Neural cell (in vitro differentiated cells): Measurements from ENCODE around the gene ARHGEF1. TPM values are rescaled to one million over a fixed set of nuclear protein-coding genes. Genes with fewer than 3 reads are reported as not detected.
"Not testable (repeated sequence)": the region's sequence is repeated elsewhere in the genome, so short reads cannot be mapped to it uniquely, and the experiment has no call there.

Source experiments
- H2AFZ ChIP-seq: fragments of 200-600, 300-800 bp; sonication (generic), shearing (Covaris generic); 2 replicates; pipeline ENCODE4 v1.6.0; 2014; ENCODE audit warnings: low read depth, mild to moderate bottlenecking, antibody characterized with exemption, low read length, moderate library complexity
- H3F3A ChIP-seq: fragments of 200-600 bp; shearing (Covaris generic); 2 replicates; pipeline ENCODE4 v1.6.1; 2016; ENCODE audit warnings: mild to moderate bottlenecking, moderate library complexity, mixed read lengths, antibody characterized with exemption, low read length; ENCODE audit not compliant: insufficient read depth, poor library complexity, severe bottlenecking
- H3K27ac ChIP-seq: fragments of 200-600, 300-800 bp; sonication (generic), shearing (Covaris generic); 2 replicates; pipeline ENCODE4 v1.5.1; 2014; ENCODE audit warnings: mild to moderate bottlenecking, low read length, moderate library complexity
- H3K27me3 ChIP-seq: fragments of 300-800, 200-600 bp; sonication (generic), shearing (Covaris generic); 2 replicates; pipeline ENCODE4 v1.6.0; 2014; ENCODE audit warnings: mild to moderate bottlenecking, low read depth, low read length, moderate library complexity; ENCODE audit not compliant: insufficient read depth
- H3K36me3 ChIP-seq: fragments of 300-800, 200-600 bp; sonication (generic), shearing (Covaris generic); 2 replicates; pipeline ENCODE4 v1.5.1; 2014; ENCODE audit warnings: mild to moderate bottlenecking, antibody characterized with exemption, low read length, moderate library complexity; ENCODE audit not compliant: insufficient read depth
- H3K4me2 ChIP-seq: fragments of 300-800, 200-600 bp; sonication (generic), shearing (Covaris generic); 2 replicates; pipeline ENCODE4 v1.6.0; 2014; ENCODE audit warnings: mild to moderate bottlenecking, low read length
- H3K4me3 ChIP-seq: fragments of 300-800, 200-600 bp; sonication (generic), shearing (Covaris generic); 2 replicates; pipeline ENCODE4 v1.5.1; 2014; ENCODE audit warnings: mild to moderate bottlenecking, low read length, moderate library complexity
- H3K79me2 ChIP-seq: fragments of 200-600 bp; shearing (Covaris generic); replicated peaks from 2 replicates; pipeline ENCODE4 v1.6.0; 2014; ENCODE audit warnings: mild to moderate bottlenecking, low read length, moderate library complexity; ENCODE audit not compliant: insufficient read depth
- H3K9ac ChIP-seq: fragments of 300-800, 200-600 bp; sonication (generic), shearing (Covaris generic); 2 replicates; pipeline ENCODE4 v1.6.1; 2016; ENCODE audit warnings: mild to moderate bottlenecking, low read length, mixed read lengths
- H3K9me2 ChIP-seq: fragments of 200-600 bp; shearing (Covaris generic); 2 replicates; pipeline ENCODE4 v1.6.1; 2016; ENCODE audit warnings: mild to moderate bottlenecking, low read length, mixed read lengths; ENCODE audit not compliant: insufficient read depth
- H3K9me3 ChIP-seq: fragments of 200-600, 300-800 bp; sonication (generic), shearing (Covaris generic); 2 replicates; pipeline ENCODE4 v1.6.1; 2016; ENCODE audit warnings: mild to moderate bottlenecking, mixed run types, low read length, moderate library complexity, mixed read lengths
- H4K20me1 ChIP-seq: fragments of 200-600 bp; shearing (Covaris generic); 2 replicates; pipeline ENCODE4 v1.6.1; 2016; ENCODE audit warnings: mild to moderate bottlenecking, mixed run types; ENCODE audit not compliant: insufficient read depth
- CTCF ChIP-seq: fragments of 450-650 bp; IDR thresholded peaks from 2 replicates; pipeline ENCODE4 v1.5.1; 2014; ENCODE audit warnings: antibody characterized with exemption, mild to moderate bottlenecking, moderate library complexity; ENCODE audit not compliant: poor library complexity, severe bottlenecking
- EP300 ChIP-seq: fragments of 450-650 bp; conservative IDR thresholded peaks from 2 replicates; pipeline ENCODE4 v1.6.1; 2014; ENCODE audit warnings: antibody characterized with exemption, mild to moderate bottlenecking, moderate library complexity; ENCODE audit not compliant: poor library complexity, severe bottlenecking
- EZH2 ChIP-seq: fragments of 200-600, 300-800 bp; shearing (Covaris generic), sonication (generic); IDR thresholded peaks from 2 replicates; pipeline ENCODE4 v1.6.1; 2014; ENCODE audit warnings: antibody characterized with exemption, low read length, borderline replicate concordance, mild to moderate bottlenecking; ENCODE audit not compliant: insufficient read depth, poor library complexity, severe bottlenecking
- MXI1 ChIP-seq: fragments of 450-650 bp; conservative IDR thresholded peaks from 2 replicates; pipeline ENCODE4 v1.6.1; 2014; ENCODE audit warnings: antibody characterized with exemption, mild to moderate bottlenecking; ENCODE audit not compliant: poor library complexity, severe bottlenecking
- POLR2AphosphoS5 ChIP-seq: IDR thresholded peaks from 2 replicates; pipeline ENCODE4 v1.6.1; 2012
- RAD21 ChIP-seq: fragments of 450-650 bp; conservative IDR thresholded peaks from 2 replicates; pipeline ENCODE4 v1.6.1; 2014; ENCODE audit warnings: antibody characterized with exemption, mild to moderate bottlenecking, moderate library complexity
- REST ChIP-seq: IDR thresholded peaks from 2 replicates; pipeline ENCODE4 v1.6.1; 2012; ENCODE audit warnings: borderline replicate concordance
- SMC3 ChIP-seq: fragments of 450-650 bp; conservative IDR thresholded peaks from 2 replicates; pipeline ENCODE4 v1.6.1; 2014; ENCODE audit warnings: antibody characterized with exemption, mild to moderate bottlenecking, moderate library complexity; ENCODE audit not compliant: poor library complexity
- TAF1 ChIP-seq: IDR thresholded peaks from 2 replicates; pipeline ENCODE4 v1.6.1; 2012; ENCODE audit warnings: low read depth
- polyA plus RNA-seq: library from polyadenylated mRNA; depleted of rRNA; stranded (reverse); fragments of >200 nt; gene quantifications from 2 replicates; pipeline ENCODE4 v1.2.3, GENCODE V29; 2014

ARHGEF1 gene
- polyA plus RNA-seq, 1 donor from 2014 or later = 12.0 TPM

GRCh38 chr19:41872775-41873647 lies 10.0 kb upstream of the ARHGEF1 start:
- no peaks in the 10 kb centered on the region for H3K79me2 ChIP-seq
- H3K27me3 ChIP-seq = no peaks in the 10 kb centered on the region
- H3K9ac ChIP-seq = no peak overlapping the region
- TF ChIP-seq EZH2 (no peak), REST (no peak), CTCF (peak; percentile 74), SMC3 (peak; percentile 75), TAF1 (no peak), EP300 (no peak), POLR2AphosphoS5 (no peak), MXI1 (no peak), RAD21 (peak; percentile 72)
- no peak overlapping the region for H2AFZ ChIP-seq
- no peaks in the 10 kb centered on the region for H3K9me3 ChIP-seq
- no peak overlapping the region for H3K27ac ChIP-seq
- no peaks in the 10 kb centered on the region for H3K9me2 ChIP-seq
- no peaks in the 10 kb centered on the region for H4K20me1 ChIP-seq
- H3F3A ChIP-seq = no peaks in the 10 kb centered on the region
- no peaks in the 10 kb centered on the region for H3K36me3 ChIP-seq
- H3K4me2 ChIP-seq = no peak overlapping the region
- no peak overlapping the region for H3K4me3 ChIP-seq

GRCh38 chr19:41875973-41876372 lies 7.0 kb upstream of the ARHGEF1 start:
- H3F3A ChIP-seq, H3K27me3 ChIP-seq, H3K27ac ChIP-seq: not testable (repeated sequence)

More at GRCh38 chr19:41875973-41876372, 7.0 kb upstream of the ARHGEF1 start:
- not testable (repeated sequence) for H3K4me3 ChIP-seq, H3K36me3 ChIP-seq, H3K4me2 ChIP-seq, H3K79me2 ChIP-seq, H3K9me3 ChIP-seq, H4K20me1 ChIP-seq, H3K9me2 ChIP-seq, H3K9ac ChIP-seq, H2AFZ ChIP-seq
